H1 (cell line): ENCODE measurements around the gene NR3C2. TPM values are rescaled to one million over a fixed set of nuclear protein-coding genes. Genes with fewer than 3 reads are reported as not detected.

Experiments used
- CTCF ChIA-PET: fragments of 300-600 bp; sonication (Branson Sonifier 250); formaldehyde crosslinking; loops from one replicate; lab custom pipeline; 2021; ENCODE audit not compliant: partially characterized antibody; lab: Charles Lee
- POLR2A ChIA-PET: fragments of 300-600 bp; sonication (Branson Sonifier 250); formaldehyde crosslinking; loops from one replicate; lab custom pipeline; 2021; ENCODE audit warnings: inconsistent platforms; ENCODE audit not compliant: partially characterized antibody; lab: Charles Lee
- DNase-seq, 2 experiments: peaks; one replicate each; pipeline versions ENCODE4 v3.0.0 to v3.0.0-alpha.2; 2010 to 2022; ENCODE audit warnings: low spot score in 2 of 2, low read depth in 1 of 2, mixed read lengths in 1 of 2
- FAIRE-seq: peaks from 2 replicates; lab custom pipeline; 2011; peaks lifted over from hg19 to GRCh38; lab: Jason Lieb, UNC
- H2AFZ ChIP-seq: 2 replicates; pipeline ENCODE4 v1.8.1; 2012; ENCODE audit warnings: low read length, inconsistent platforms
- H2AK5ac ChIP-seq: 2 replicates; pipeline ENCODE4 v1.6.1; 2013; ENCODE audit warnings: low read depth, low read length
- H2BK120ac ChIP-seq: replicated peaks from 2 replicates; pipeline ENCODE3; 2013; ENCODE audit warnings: low read depth, low read length, inconsistent platforms
- H2BK12ac ChIP-seq: 2 replicates; pipeline ENCODE4 v1.6.1; 2013; ENCODE audit warnings: low read depth, low read length
- H2BK15ac ChIP-seq: 2 replicates; pipeline ENCODE4 v1.6.1; 2013; ENCODE audit warnings: low read length
- H2BK20ac ChIP-seq: 2 replicates; pipeline ENCODE4 v1.6.1; 2013; ENCODE audit warnings: low read length
- H2BK5ac ChIP-seq: 2 replicates; pipeline ENCODE4 v1.6.1; 2013; ENCODE audit warnings: low read depth, low read length
- H3K14ac ChIP-seq: 2 replicates; pipeline ENCODE4 v1.6.1; 2013; ENCODE audit warnings: inconsistent platforms; ENCODE audit not compliant: insufficient read length
- H3K18ac ChIP-seq: 2 replicates; pipeline ENCODE4 v1.6.1; 2013; ENCODE audit warnings: low read length; ENCODE audit errors: extremely low read depth
- H3K23ac ChIP-seq: 2 replicates; pipeline ENCODE4 v1.6.1; 2013; ENCODE audit warnings: inconsistent platforms; ENCODE audit not compliant: insufficient read length
- H3K23me2 ChIP-seq: 2 replicates; pipeline ENCODE4 v1.6.1; 2013; ENCODE audit warnings: low read depth, low read length
- H3K27ac ChIP-seq: 2 replicates; pipeline ENCODE4 v1.6.1; 2011; ENCODE audit warnings: low read depth, low read length, inconsistent platforms
- H3K27me3 ChIP-seq, 4 experiments: replicated peaks in 1 of 4; 1 replicate in 1 of 4; 2 replicates in 3 of 4; pipeline versions ENCODE4 v1.6.1 to v1.8.1; 2011 to 2013; ENCODE audit warnings: low read length in 3 of 4, mild to moderate bottlenecking in 3 of 4, inconsistent platforms in 2 of 4, mixed read lengths in 2 of 4, moderate library complexity in 1 of 4; ENCODE audit not compliant: control insufficient read depth in 3 of 4, insufficient read depth in 3 of 4; ENCODE audit errors: extremely low read depth in 1 of 4
- H3K36me3 ChIP-seq, 4 experiments: 2 replicates each; pipeline versions ENCODE4 v1.6.1 to v1.8.1; 2011 to 2013; ENCODE audit warnings: mild to moderate bottlenecking in 4 of 4, low read length in 3 of 4, moderate library complexity in 2 of 4, control low read depth in 1 of 4, inconsistent platforms in 1 of 4; ENCODE audit not compliant: insufficient read depth in 4 of 4, control insufficient read depth in 2 of 4
- H3K4ac ChIP-seq: replicated peaks from 2 replicates; pipeline ENCODE3; 2013; ENCODE audit warnings: low read length, low read depth, mixed read lengths, inconsistent platforms; ENCODE audit not compliant: insufficient read length
- H3K4me1 ChIP-seq, 4 experiments: replicated peaks in 1 of 4; 1 replicate in 1 of 4; 2 replicates in 3 of 4; pipeline versions ENCODE4 v1.6.1 to v1.8.1; 2011 to 2013; ENCODE audit warnings: low read length in 3 of 4, inconsistent platforms in 2 of 4, mixed read lengths in 1 of 4; ENCODE audit not compliant: insufficient read depth in 4 of 4, control insufficient read depth in 3 of 4
- H3K4me2 ChIP-seq, 2 experiments: 2 replicates each; pipeline versions ENCODE4 v1.6.1 to v1.8.1; 2011 to 2013; ENCODE audit warnings: low read depth in 2 of 2, low read length in 2 of 2, control low read depth in 1 of 2, inconsistent platforms in 1 of 2, mild to moderate bottlenecking in 1 of 2; ENCODE audit not compliant: insufficient read depth in 1 of 2
- H3K4me3 ChIP-seq, 4 experiments: fragments of 200-600, 300-600 bp in 1 of 4; sonication (generic), shearing (Covaris generic), sonication (Bioruptor Twin) in 1 of 4; 2 replicates each; pipeline versions ENCODE4 v1.5.1 to v1.8.1; 2011 to 2016; ENCODE audit warnings: low read length in 4 of 4, low read depth in 3 of 4, control low read depth in 2 of 4, inconsistent platforms in 2 of 4, mild to moderate bottlenecking in 2 of 4, mixed read lengths in 1 of 4, moderate library complexity in 1 of 4; ENCODE audit not compliant: insufficient read depth in 2 of 4; ENCODE audit errors: extremely low read depth in 1 of 4
- H3K56ac ChIP-seq: replicated peaks from 2 replicates; pipeline ENCODE3; 2013; ENCODE audit warnings: low read depth, mild to moderate bottlenecking, mixed read lengths, low read length, inconsistent platforms; ENCODE audit not compliant: insufficient read length
- H3K79me1 ChIP-seq: 2 replicates; pipeline ENCODE4 v1.6.1; 2013; ENCODE audit warnings: low read depth, low read length, control low read depth
- H3K79me2 ChIP-seq, 2 experiments: 2 replicates each; pipeline versions ENCODE4 v1.6.1 to v1.8.1; 2012 to 2013; ENCODE audit warnings: low read length in 2 of 2, mild to moderate bottlenecking in 2 of 2, inconsistent platforms in 1 of 2; ENCODE audit not compliant: insufficient read depth in 2 of 2, control insufficient read depth in 1 of 2
- H3K9ac ChIP-seq, 4 experiments: replicated peaks in 1 of 4; 1 replicate in 1 of 4; 2 replicates in 3 of 4; pipeline versions ENCODE4 v1.6.1 to v1.8.1; 2011 to 2013; ENCODE audit warnings: low read depth in 3 of 4, low read length in 3 of 4, control low read depth in 2 of 4, mild to moderate bottlenecking in 2 of 4, moderate library complexity in 2 of 4, inconsistent platforms in 1 of 4; ENCODE audit errors: extremely low read depth in 1 of 4
- H3K9me3 ChIP-seq, 2 experiments: 2 replicates each; pipeline versions ENCODE4 v1.6.1 to v1.8.1; 2012 to 2013; ENCODE audit warnings: mild to moderate bottlenecking in 2 of 2, moderate library complexity in 2 of 2, control low read depth in 1 of 2, inconsistent platforms in 1 of 2, low read depth in 1 of 2, low read length in 1 of 2, mixed read lengths in 1 of 2; ENCODE audit not compliant: insufficient read depth in 2 of 2
- H4K20me1 ChIP-seq, 2 experiments: replicated peaks in 1 of 2; 2 replicates each; pipeline versions ENCODE3 to v1.8.1; 2011 to 2013; ENCODE audit warnings: inconsistent platforms in 2 of 2, low read length in 2 of 2, mild to moderate bottlenecking in 1 of 2; ENCODE audit not compliant: insufficient read depth in 2 of 2, control insufficient read depth in 1 of 2
- H4K5ac ChIP-seq: 2 replicates; pipeline ENCODE4 v1.6.1; 2013; ENCODE audit warnings: low read length, low read depth, mixed read lengths, inconsistent platforms; ENCODE audit not compliant: insufficient read length
- H4K8ac ChIP-seq: 2 replicates; pipeline ENCODE4 v1.8.0; 2013; ENCODE audit warnings: mild to moderate bottlenecking, moderate library complexity, low read length, inconsistent platforms; ENCODE audit not compliant: insufficient read depth; ENCODE audit errors: extremely low read depth
- H4K91ac ChIP-seq: replicated peaks from 2 replicates; pipeline ENCODE3; 2013; ENCODE audit warnings: low read length, mixed read lengths, inconsistent platforms; ENCODE audit not compliant: insufficient read length
- BACH1 ChIP-seq: IDR thresholded peaks from 2 replicates; pipeline ENCODE4 v1.6.1; 2012; ENCODE audit warnings: low read length, improper control_type of control experiment
- FOSL1 ChIP-seq: IDR thresholded peaks from 2 replicates; pipeline ENCODE4 v1.6.1; 2011; ENCODE audit warnings: mild to moderate bottlenecking, low read depth, low read length, moderate library complexity; ENCODE audit not compliant: insufficient read depth
- POLR2A ChIP-seq, 2 experiments: IDR thresholded peaks; 1 replicate in 1 of 2; 2 replicates in 1 of 2; pipeline ENCODE4 v1.6.1; 2011; ENCODE audit warnings: low read depth in 2 of 2, low read length in 2 of 2, mild to moderate bottlenecking in 2 of 2; ENCODE audit errors: control extremely low read depth in 1 of 2
- RNF2 ChIP-seq: fragments of 200-900, 300-1000 bp; sonication (generic); IDR thresholded peaks from 2 replicates; pipeline ENCODE4 v1.7.1; 2016; ENCODE audit warnings: borderline replicate concordance, low read depth, mild to moderate bottlenecking, antibody characterized with exemption, low read length; ENCODE audit not compliant: poor library complexity, severe bottlenecking; ENCODE audit errors: missing control alignments
- SAP30 ChIP-seq: fragments of 300-600 bp; sonication (generic); IDR thresholded peaks from 2 replicates; pipeline ENCODE4 v1.7.1; 2012; ENCODE audit warnings: low read length, moderate library complexity, mild to moderate bottlenecking, inconsistent platforms; ENCODE audit not compliant: insufficient read depth, insufficient replicate concordance
- SIN3A ChIP-seq, 2 experiments: IDR thresholded peaks in 1 of 2; conservative IDR thresholded peaks in 1 of 2; 2 replicates each; pipeline ENCODE4 v1.6.1; 2011 to 2012; ENCODE audit warnings: low read length in 2 of 2, improper control_type of control experiment in 1 of 2, low read depth in 1 of 2, mild to moderate bottlenecking in 1 of 2
- SIRT6 ChIP-seq: IDR thresholded peaks from one replicate; pipeline ENCODE4 v1.7.1; 2012; ENCODE audit warnings: low read length, inconsistent platforms
- TCF12 ChIP-seq: IDR thresholded peaks from 2 replicates; pipeline ENCODE4 v1.6.1; 2011; ENCODE audit warnings: low read depth, mild to moderate bottlenecking, low read length
- YY1 ChIP-seq: IDR thresholded peaks from 2 replicates; pipeline ENCODE4 v1.6.1; 2011; ENCODE audit warnings: low read depth, mild to moderate bottlenecking, low read length
- ZNF274 ChIP-seq: IDR thresholded peaks from 2 replicates; pipeline ENCODE4 v1.7.0; 2012; ENCODE audit warnings: low read length, borderline replicate concordance; ENCODE audit errors: extremely low read depth
- WGBS, 2 experiments: shearing (Covaris generic) in 1 of 2; methylation state at CpG; one replicate each; pipeline versions ENCODE4 v1.1.6 to v1.1.7; 2013 to 2015; ENCODE audit warnings: low lambda C conversion rate in 2 of 2, mixed read lengths in 2 of 2, inconsistent platforms in 1 of 2, low coverage in 1 of 2, missing lambda C conversion rate in 1 of 2; ENCODE audit not compliant: insufficient replicate concordance in 2 of 2, insufficient coverage in 1 of 2, insufficient read length in 1 of 2; ENCODE audit errors: extremely low coverage in 1 of 2, missing lambda C conversion rate in 1 of 2; 5-methylcytosine and 5-hydroxymethylcytosine counted together
- polyA plus RNA-seq, 7 experiments: library from polyadenylated mRNA; depleted of rRNA in 3 of 7; stranded (reverse) in 5 of 7; unstranded in 2 of 7; fragments of >200 nt in 5 of 7; fragments of 200-250 nt in 2 of 7; gene quantifications; 1 replicate in 5 of 7; 2 replicates in 1 of 7; 4 replicates in 1 of 7; pipeline versions ENCODE4 v1.2.1 to v1.2.3, GENCODE V29; 2011 to 2013; ENCODE audit warnings: missing spikeins in 2 of 7, mixed read lengths in 2 of 7
- total RNA-seq: library from RNA; stranded (reverse); fragmentation: NEBNext Ultra II Directional; extraction: Animal tissue kit (Norgen Biotek cat#: 25700); gene quantifications from 2 replicates; pipeline ENCODE4 v1.2.1, GENCODE V29; 2021
- TF ChIP-seq, protein P1 (sequence below): IDR thresholded peaks from 2 replicates; pipeline ENCODE4 v1.6.1; 2011; ENCODE audit warnings: low read length, improper control_type of control experiment

Gene NR3C2
- total and polyA plus RNA-seq, 2 of the 8 experiments (the other 6 are each of a cell fraction or from before 2014, with no cell fraction given) = 0.80 to 3.9 TPM

DNA sequence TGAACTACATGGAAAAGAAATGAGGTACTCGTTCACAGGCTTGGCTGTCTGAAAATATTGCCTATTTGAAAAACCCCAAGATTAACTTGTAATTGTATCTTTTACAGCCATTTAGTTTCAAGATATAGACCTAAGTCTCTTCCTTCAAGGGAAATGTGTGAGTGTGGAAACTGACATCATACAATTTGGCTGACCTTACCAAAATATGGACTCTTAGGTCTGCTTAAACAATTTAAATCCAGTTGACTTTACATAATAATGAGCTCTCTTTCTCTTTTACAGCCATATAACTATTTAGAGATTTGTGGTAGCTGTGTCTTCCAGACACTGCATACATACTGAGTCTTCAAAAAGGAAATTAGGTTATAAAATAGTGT, 186.9 kb downstream of the NR3C2 start:
- CTCF ChIA-PET = interaction anchor here (1.3 kb wide), 1 partner anchor 196 kb away, joined by 3 read pairs; no protein-coding TSS in a partner anchor
- no peaks in the 10 kb centered on the region for H3K36me3 ChIP-seq

More for the DNA sequence above, 186.9 kb downstream of the NR3C2 start:
- no peak overlapping the region for H2AFZ ChIP-seq
- no peak overlapping the region for H2AK5ac ChIP-seq
- H4K5ac ChIP-seq = no peak overlapping the region
- no peak overlapping the region for H3K4me3 ChIP-seq
- no peaks in the 10 kb centered on the region for H4K20me1 ChIP-seq
- no peaks in the 10 kb centered on the region for H3K4me1 ChIP-seq
- no peaks in the 10 kb centered on the region for H3K23me2 ChIP-seq
- no peak overlapping the region for H2BK20ac ChIP-seq
- no peak overlapping the region for H3K18ac ChIP-seq
- H3K9ac ChIP-seq = no peak overlapping the region
- no peak overlapping the region for H2BK12ac ChIP-seq
- POLR2A ChIA-PET = no interaction called here
- H2BK5ac ChIP-seq = no peak overlapping the region
- no peak overlapping the region for H3K4me2 ChIP-seq
- no peak overlapping the region for H2BK120ac ChIP-seq
- H3K23ac ChIP-seq = no peak overlapping the region
- DNase-seq (no peak), FAIRE-seq (no peak)
- H4K8ac ChIP-seq = no peak overlapping the region
- no peaks in the 10 kb centered on the region for H3K79me1 ChIP-seq
- peaks cover 0 to 2% (median 0%) of the 10 kb centered on the region in 4 experiments; a peak in 1 of 7 replicates for H3K27me3 ChIP-seq
- H3K79me2 ChIP-seq = no peaks in the 10 kb centered on the region
- no peak overlapping the region for H3K4ac ChIP-seq
- WGBS, 2 experiments = 95% methylated on average over 1 of the region's 1 CpG; no CpG with 5 or more reads in 1 of the 2 experiments
- no peak overlapping the region for H3K56ac ChIP-seq
- no peak overlapping the region for H3K27ac ChIP-seq
- no peak overlapping the region for H4K91ac ChIP-seq
- H2BK15ac ChIP-seq = no peak overlapping the region
- H3K14ac ChIP-seq = no peak overlapping the region
- H3K9me3 ChIP-seq = no peaks in the 10 kb centered on the region
- TF ChIP-seq POLR2A (IDR thresholded peaks at IDR 0.05; ENCODE audit: control extremely low read depth in 1 of 2, low read depth in 2 of 2, low read length in 2 of 2) = no peak
- TF ChIP-seq SIN3A (conservative IDR thresholded peaks at IDR 0.05 in 1 of 2, IDR thresholded peaks at IDR 0.05 in 1 of 2; ENCODE audit: low read depth in 1 of 2, low read length in 2 of 2) = no peak
- TF ChIP-seq, protein P1, sequence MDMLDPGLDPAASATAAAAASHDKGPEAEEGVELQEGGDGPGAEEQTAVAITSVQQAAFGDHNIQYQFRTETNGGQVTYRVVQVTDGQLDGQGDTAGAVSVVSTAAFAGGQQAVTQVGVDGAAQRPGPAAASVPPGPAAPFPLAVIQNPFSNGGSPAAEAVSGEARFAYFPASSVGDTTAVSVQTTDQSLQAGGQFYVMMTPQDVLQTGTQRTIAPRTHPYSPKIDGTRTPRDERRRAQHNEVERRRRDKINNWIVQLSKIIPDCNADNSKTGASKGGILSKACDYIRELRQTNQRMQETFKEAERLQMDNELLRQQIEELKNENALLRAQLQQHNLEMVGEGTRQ = no peak
- no peak for TF ChIP-seq BACH1
- no peak for TF ChIP-seq TCF12
- no peak for TF ChIP-seq FOSL1
- TF ChIP-seq YY1 = no peak
- no peak for TF ChIP-seq ZNF274
- TF ChIP-seq SIRT6 = no peak
- no peak for TF ChIP-seq SAP30
- TF ChIP-seq RNF2 = no peak
